ENCODE results near the gene ERAL1. TPM values are rescaled to one million over a fixed set of nuclear protein-coding genes. Genes with fewer than 3 reads are reported as not detected.

Gene ERAL1
- total and polyA plus RNA-seq, 3 experiments from 2014 or later, result 44.7 to 86.2 (median 84.1) TPM

DNA sequence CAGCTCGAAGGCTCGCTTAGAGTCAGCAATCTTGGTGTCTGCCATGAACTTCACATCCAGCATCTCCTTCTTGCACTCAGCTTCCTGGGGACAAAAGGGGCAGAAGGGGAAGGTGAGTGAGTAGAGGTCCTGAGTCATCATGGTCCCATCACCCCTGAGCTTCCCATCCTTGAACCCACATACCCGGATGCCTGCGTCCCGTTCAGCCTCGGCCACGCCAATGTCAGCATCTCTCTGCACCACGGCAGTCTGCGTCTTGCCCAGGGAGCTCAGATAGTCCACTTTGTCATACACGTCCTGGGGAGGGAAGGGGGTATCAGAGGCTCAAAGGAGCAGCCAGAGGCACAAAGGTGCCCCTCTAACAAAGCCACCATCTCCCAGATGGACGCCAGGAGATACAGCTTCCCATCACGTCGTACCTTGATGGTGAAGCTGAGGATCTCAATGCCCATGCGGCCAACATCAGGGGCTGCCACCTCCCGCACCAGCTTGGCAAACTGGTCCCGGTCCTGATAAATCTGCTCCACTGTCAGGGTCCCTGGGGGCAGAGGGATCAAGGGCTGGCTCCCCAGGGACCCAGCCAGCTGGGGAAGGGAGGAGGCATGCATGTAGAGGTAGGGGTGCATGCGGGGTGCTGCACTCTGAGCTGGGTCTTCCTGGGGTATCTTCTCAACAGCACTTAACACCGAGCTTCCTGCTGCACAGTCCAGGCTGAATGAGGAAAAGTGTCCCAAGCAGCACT, 27.5 kb downstream of the ERAL1 start:
- CTCF ChIA-PET, result interaction anchor here (1.2 kb wide), 2 partner anchors 20 to 35 kb away, joined by 3 to 4 read pairs; no protein-coding TSS in a partner anchor
- no peaks in the 10 kb centered on the region for H3K4me1 ChIP-seq (ENCODE audit: insufficient read depth, low read length)
- Mint-ChIP-seq H3K27me3 (peaks cover 0 to 1% of the 10 kb centered on the region in 2 donors), H3K9me3 (no peaks in the 10 kb centered on the region), H3K4me3 (no peak overlapping the region), H3K27ac (peak overlapping the region in 1 of 8 donors; percentile 17), H3K4me1 (peaks cover 6 to 20% (median 8%) of the 10 kb centered on the region in 3 donors), H3K36me3 (peaks cover 14 to 87% (median 17%) of the 10 kb centered on the region in 3 donors)
- no peaks in the 10 kb centered on the region for H3K9me3 ChIP-seq (ENCODE audit: low read length)
- H3K27ac ChIP-seq (ENCODE audit: low read depth, low read length), result no peak overlapping the region
- H3K27me3 ChIP-seq (ENCODE audit: insufficient read depth, low read length, poor library complexity, severe bottlenecking), result no peaks in the 10 kb centered on the region
- POLR2A ChIA-PET, result no interaction called here
- DNase-seq, result no peak
- no peak overlapping the region for H3K4me3 ChIP-seq (ENCODE audit: low read length)
- peaks cover 75% of the 10 kb centered on the region for H3K36me3 ChIP-seq (ENCODE audit: insufficient read depth, low read length)

DNA sequence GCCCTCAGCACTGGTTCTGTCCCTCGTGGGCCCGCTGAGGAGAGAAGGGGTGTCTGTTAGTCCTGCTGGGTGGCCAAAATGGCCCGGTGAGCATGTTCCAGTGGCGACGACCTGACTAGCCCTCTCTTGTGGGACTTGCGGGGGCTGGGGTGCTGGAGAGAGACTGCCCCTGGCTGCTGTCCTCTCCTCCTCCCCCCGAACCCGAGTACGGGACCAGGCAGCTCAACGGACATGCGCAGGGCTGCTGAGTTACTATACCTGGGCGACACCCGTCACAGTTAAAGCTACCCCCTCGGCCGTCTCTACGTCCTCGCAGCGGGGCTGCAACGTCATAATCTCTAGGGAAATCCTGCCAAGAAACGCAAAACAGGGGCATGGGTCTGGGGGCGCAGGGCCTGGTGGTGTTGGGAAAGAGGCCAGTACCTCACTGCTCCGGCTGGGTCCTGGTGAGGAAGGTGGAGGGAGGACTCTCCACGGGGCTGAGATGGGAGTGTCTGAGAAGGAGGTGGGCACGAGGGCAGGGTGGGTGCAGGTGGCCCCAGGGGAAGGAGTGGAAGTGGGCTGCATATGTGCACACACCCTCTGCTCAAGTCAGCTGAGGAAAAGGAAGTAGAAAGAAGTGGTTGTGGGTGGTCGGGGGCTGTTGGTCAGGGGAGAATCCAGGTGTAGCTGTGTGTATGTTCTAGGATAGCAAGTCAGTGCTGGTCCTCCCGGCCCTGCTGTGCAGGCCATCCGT, 29.3 kb downstream of the ERAL1 start:
- Histone ChIP-seq H3K27me3 (ENCODE audit: insufficient read depth, low read length, poor library complexity, severe bottlenecking) (no peaks in the 10 kb centered on the region), H3K36me3 (ENCODE audit: insufficient read depth, low read length) (peaks cover 79% of the 10 kb centered on the region), H3K4me1 (ENCODE audit: insufficient read depth, low read length) (no peaks in the 10 kb centered on the region), H3K9me3 (ENCODE audit: low read length) (no peaks in the 10 kb centered on the region), H3K4me3 (ENCODE audit: low read length) (no peak overlapping the region), H3K27ac (ENCODE audit: low read depth, low read length) (no peak overlapping the region)
- peaks cover 7 to 23% (median 13%) of the 10 kb centered on the region in 3 donors for H3K4me1 Mint-ChIP-seq
- H3K9me3 Mint-ChIP-seq, result no peaks in the 10 kb centered on the region
- ChIA-PET CTCF (interaction anchor here (0.9 to 1.4 kb wide), 3 partner anchors 12 to 157 kb away, joined by 3 to 4 read pairs (median 3); no protein-coding TSS in a partner anchor), POLR2A (no interaction called here)
- peak overlapping the region in 2 of 8 donors; percentile 39 to 90 for H3K27ac Mint-ChIP-seq
- peaks cover 0 to 1% of the 10 kb centered on the region in 2 donors for H3K27me3 Mint-ChIP-seq
- DNase-seq, result no peak
- no peak overlapping the region for H3K4me3 Mint-ChIP-seq
- peaks cover 6 to 87% (median 12%) of the 10 kb centered on the region in 3 donors for H3K36me3 Mint-ChIP-seq

DNA sequence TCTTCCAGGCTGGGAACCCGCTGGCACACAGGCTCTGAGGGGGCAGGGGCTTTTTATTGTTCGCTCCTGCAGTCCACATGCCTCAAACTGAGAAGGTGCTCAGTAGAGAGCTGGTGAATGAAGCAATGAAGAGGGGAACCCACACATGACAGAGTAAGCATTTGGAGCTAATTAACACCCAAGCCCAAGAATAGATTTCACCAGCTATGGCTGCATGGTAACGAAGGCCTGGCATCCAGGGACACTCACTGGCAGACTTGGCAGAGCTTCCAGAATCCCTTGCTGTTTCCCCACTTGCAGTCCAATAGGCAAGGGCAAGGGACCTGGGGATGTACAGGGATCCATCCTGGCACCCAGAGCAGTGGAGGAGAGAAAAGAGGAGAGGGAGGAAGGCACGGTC, 30.5 kb downstream of the ERAL1 start:
- H3K9me3 Mint-ChIP-seq, result no peaks in the 10 kb centered on the region
- Histone ChIP-seq H3K9me3 (ENCODE audit: low read length) (no peaks in the 10 kb centered on the region), H3K4me1 (ENCODE audit: insufficient read depth, low read length) (peaks cover 7% of the 10 kb centered on the region), H3K4me3 (ENCODE audit: low read length) (no peak overlapping the region), H3K27ac (ENCODE audit: low read depth, low read length) (no peak overlapping the region), H3K27me3 (ENCODE audit: insufficient read depth, low read length, poor library complexity, severe bottlenecking) (no peaks in the 10 kb centered on the region), H3K36me3 (ENCODE audit: insufficient read depth, low read length) (peaks cover 67% of the 10 kb centered on the region)
- H3K36me3 Mint-ChIP-seq, result peaks cover 2 to 80% (median 8%) of the 10 kb centered on the region in 3 donors
- no peak overlapping the region for H3K4me3 Mint-ChIP-seq
- ChIA-PET CTCF (interaction anchor here (1.3 kb wide), 1 partner anchor 17 kb away, joined by 3 read pairs; no protein-coding TSS in a partner anchor), POLR2A (no interaction called here)
- peaks cover 10 to 29% (median 17%) of the 10 kb centered on the region in 3 donors for H3K4me1 Mint-ChIP-seq
- DNase-seq, result no peak
- no peaks in the 10 kb centered on the region for H3K27me3 Mint-ChIP-seq
- H3K27ac Mint-ChIP-seq, result peak overlapping the region in 4 of 8 donors; percentile 66 to 88 (median 73)

DNA sequence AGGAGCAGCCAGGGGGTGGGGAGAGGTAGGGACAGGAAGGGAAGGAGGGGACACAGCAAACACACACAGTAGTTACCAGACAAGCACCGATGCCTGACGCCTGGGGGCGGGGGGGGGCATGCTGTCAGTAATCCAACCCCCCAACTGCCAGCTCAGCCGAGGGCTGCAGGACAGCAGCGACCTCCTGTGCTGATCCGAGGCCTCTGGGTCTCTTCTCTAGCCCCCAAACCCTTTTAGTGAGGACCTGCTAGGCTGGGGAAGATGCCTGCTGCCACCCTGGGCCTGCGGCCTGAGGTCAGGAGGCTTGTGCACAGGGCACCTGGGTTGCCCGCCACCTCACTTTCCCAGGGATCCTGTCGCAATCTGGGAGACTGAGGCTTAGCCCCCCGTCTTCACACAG, 31.1 kb downstream of the ERAL1 start:
- CTCF ChIA-PET, result no interaction called here
- no peak overlapping the region for H3K27ac ChIP-seq (ENCODE audit: low read depth, low read length)
- DNase-seq, result no peak
- Mint-ChIP-seq H3K4me3 (no peak overlapping the region), H3K27me3 (no peaks in the 10 kb centered on the region), H3K4me1 (peaks cover 11 to 34% (median 20%) of the 10 kb centered on the region in 3 donors), H3K27ac (peak overlapping the region in 2 of 8 donors; percentile 47 to 88), H3K36me3 (peaks cover 3 to 77% (median 8%) of the 10 kb centered on the region in 3 donors), H3K9me3 (no peaks in the 10 kb centered on the region)
- H3K9me3 ChIP-seq (ENCODE audit: low read length), result no peaks in the 10 kb centered on the region
- peaks cover 10% of the 10 kb centered on the region for H3K4me1 ChIP-seq (ENCODE audit: insufficient read depth, low read length)
- POLR2A ChIA-PET, result no interaction called here
- H3K4me3 ChIP-seq (ENCODE audit: low read length), result no peak overlapping the region
- H3K36me3 ChIP-seq (ENCODE audit: insufficient read depth, low read length), result peaks cover 61% of the 10 kb centered on the region
- no peaks in the 10 kb centered on the region for H3K27me3 ChIP-seq (ENCODE audit: insufficient read depth, low read length, poor library complexity, severe bottlenecking)

DNA sequence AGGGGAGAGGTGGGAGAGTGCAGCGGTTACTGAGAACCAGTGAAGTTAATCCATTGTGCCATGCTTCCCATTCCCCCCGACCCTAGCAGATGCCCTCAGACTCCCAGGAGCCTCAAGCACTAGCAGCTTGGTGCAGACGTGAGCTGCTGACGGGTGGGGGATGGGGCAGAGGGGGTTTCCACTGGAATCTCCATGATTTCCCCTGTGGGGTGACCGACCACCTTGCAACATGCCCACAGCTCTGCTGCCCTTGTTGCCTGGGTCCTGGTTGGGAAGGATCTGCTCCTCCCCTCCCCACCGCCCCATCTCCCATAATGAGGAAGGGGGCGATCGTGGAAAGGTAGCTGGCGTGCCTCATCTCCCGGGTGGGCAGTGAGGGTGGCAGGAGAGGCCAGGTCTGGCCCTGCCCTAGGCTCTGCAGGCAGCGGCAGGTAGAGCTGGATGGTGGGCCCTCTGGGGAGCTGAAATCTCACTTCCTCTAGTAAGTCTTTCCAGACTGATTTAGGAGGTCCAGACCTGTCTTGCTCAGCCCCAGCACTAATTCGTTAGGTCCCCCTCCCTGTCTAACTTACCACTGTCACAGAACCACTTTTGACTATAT, 33.2 kb downstream of the ERAL1 start:
- H3K4me1 Mint-ChIP-seq, result peaks cover 26 to 51% (median 37%) of the 10 kb centered on the region in 3 donors
- H3K27me3 Mint-ChIP-seq, result no peaks in the 10 kb centered on the region
- H3K27me3 ChIP-seq (ENCODE audit: insufficient read depth, low read length, poor library complexity, severe bottlenecking), result no peaks in the 10 kb centered on the region
- no peak overlapping the region for H3K4me3 ChIP-seq (ENCODE audit: low read length)
- peaks cover 6 to 69% (median 8%) of the 10 kb centered on the region in 3 donors for H3K36me3 Mint-ChIP-seq
- H3K27ac ChIP-seq (ENCODE audit: low read depth, low read length), result no peak overlapping the region
- H3K9me3 ChIP-seq (ENCODE audit: low read length), result no peaks in the 10 kb centered on the region
- CTCF ChIA-PET, result interaction anchor here (1.7 kb wide), 1 partner anchor 14 kb away, joined by 5 read pairs; the partner anchor contains the start of gene DHRS13
- peaks cover 30% of the 10 kb centered on the region for H3K4me1 ChIP-seq (ENCODE audit: insufficient read depth, low read length)
- no peaks in the 10 kb centered on the region for H3K9me3 Mint-ChIP-seq
- H3K4me3 Mint-ChIP-seq, result no peak overlapping the region
- H3K27ac Mint-ChIP-seq, result peak overlapping the region in 1 of 8 donors; percentile 38
- H3K36me3 ChIP-seq (ENCODE audit: insufficient read depth, low read length), result peaks cover 42% of the 10 kb centered on the region
- DNase-seq, result no peak
- POLR2A ChIA-PET, result no interaction called here

DNA sequence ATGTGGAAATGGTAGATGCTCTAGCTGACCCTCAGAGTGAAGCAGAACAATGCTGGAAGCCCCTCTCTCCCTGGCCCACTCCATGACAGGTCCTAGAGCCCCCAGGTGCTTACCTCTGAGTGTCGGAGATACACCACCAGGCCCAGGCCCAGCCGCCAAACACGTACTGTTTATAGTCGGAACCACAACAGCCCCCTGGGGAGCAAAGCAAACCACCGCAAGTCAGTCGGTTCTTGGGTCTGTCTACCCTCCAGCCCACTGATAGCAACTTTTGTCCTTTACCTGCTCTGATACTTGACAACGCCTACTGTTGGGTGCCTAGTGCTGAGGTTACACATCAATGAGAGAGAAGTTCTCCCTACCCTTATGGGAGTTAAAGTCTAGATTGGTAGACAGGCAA, 34.0 kb downstream of the ERAL1 start:
- Mint-ChIP-seq H3K36me3 (peaks cover 6 to 69% (median 8%) of the 10 kb centered on the region in 3 donors), H3K4me1 (peaks cover 35 to 60% (median 46%) of the 10 kb centered on the region in 3 donors), H3K9me3 (no peaks in the 10 kb centered on the region), H3K27me3 (no peaks in the 10 kb centered on the region), H3K4me3 (no peak overlapping the region), H3K27ac (peak overlapping the region in 2 of 8 donors; percentile 35 to 47)
- POLR2A ChIA-PET, result no interaction called here
- H3K27ac ChIP-seq (ENCODE audit: low read depth, low read length), result no peak overlapping the region
- no peak overlapping the region for H3K4me3 ChIP-seq (ENCODE audit: low read length)
- H3K36me3 ChIP-seq (ENCODE audit: insufficient read depth, low read length), result peaks cover 35% of the 10 kb centered on the region
- CTCF ChIA-PET, result no interaction called here
- no peaks in the 10 kb centered on the region for H3K9me3 ChIP-seq (ENCODE audit: low read length)
- H3K27me3 ChIP-seq (ENCODE audit: insufficient read depth, low read length, poor library complexity, severe bottlenecking), result no peaks in the 10 kb centered on the region
- peaks cover 38% of the 10 kb centered on the region for H3K4me1 ChIP-seq (ENCODE audit: insufficient read depth, low read length)
- no peak for DNase-seq

DNA sequence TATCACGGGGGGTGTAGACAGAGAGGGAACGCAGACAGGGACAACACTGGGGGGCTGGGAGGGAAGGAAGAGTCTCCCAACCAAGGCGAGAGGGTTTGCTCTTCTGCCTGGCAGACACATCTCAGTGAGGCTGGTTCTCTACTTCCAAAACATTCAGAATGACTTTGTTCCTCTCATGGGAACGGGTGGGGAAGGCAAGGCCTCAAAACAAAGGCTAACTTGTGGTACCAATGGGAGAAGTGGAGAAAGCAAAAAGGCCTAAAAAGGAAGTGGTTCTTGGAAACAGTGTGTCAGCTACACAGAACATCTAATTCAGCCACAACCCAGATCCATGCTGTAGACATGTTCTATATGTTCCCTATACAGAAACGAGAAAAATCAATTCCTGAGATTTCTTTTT, 35.2 kb downstream of the ERAL1 start:
- H3K36me3 ChIP-seq (ENCODE audit: insufficient read depth, low read length), result peaks cover 26% of the 10 kb centered on the region
- ChIA-PET CTCF (interaction anchor here (1.4 kb wide), 1 partner anchor 13 kb away, joined by 6 read pairs; the partner anchor contains the start of gene DHRS13), POLR2A (no interaction called here)
- H3K27me3 ChIP-seq (ENCODE audit: insufficient read depth, low read length, poor library complexity, severe bottlenecking), result no peaks in the 10 kb centered on the region
- H3K27me3 Mint-ChIP-seq, result no peaks in the 10 kb centered on the region
- H3K36me3 Mint-ChIP-seq, result peaks cover 6 to 57% (median 6%) of the 10 kb centered on the region in 3 donors
- no peak overlapping the region for H3K4me3 Mint-ChIP-seq
- H3K4me1 Mint-ChIP-seq, result peaks cover 35 to 64% (median 48%) of the 10 kb centered on the region in 3 donors
- no peaks in the 10 kb centered on the region for H3K9me3 Mint-ChIP-seq
- no peak for DNase-seq
- no peak overlapping the region for H3K4me3 ChIP-seq (ENCODE audit: low read length)
- peak overlapping the region in 2 of 8 donors; percentile 12 to 46 for H3K27ac Mint-ChIP-seq
- H3K27ac ChIP-seq (ENCODE audit: low read depth, low read length), result no peak overlapping the region
- H3K9me3 ChIP-seq (ENCODE audit: low read length), result no peaks in the 10 kb centered on the region
- peaks cover 42% of the 10 kb centered on the region for H3K4me1 ChIP-seq (ENCODE audit: insufficient read depth, low read length)

Measured in CD8-positive, alpha-beta memory T cell (primary cell).